ENCODE measurements around the gene SMAD3.

DNA sequence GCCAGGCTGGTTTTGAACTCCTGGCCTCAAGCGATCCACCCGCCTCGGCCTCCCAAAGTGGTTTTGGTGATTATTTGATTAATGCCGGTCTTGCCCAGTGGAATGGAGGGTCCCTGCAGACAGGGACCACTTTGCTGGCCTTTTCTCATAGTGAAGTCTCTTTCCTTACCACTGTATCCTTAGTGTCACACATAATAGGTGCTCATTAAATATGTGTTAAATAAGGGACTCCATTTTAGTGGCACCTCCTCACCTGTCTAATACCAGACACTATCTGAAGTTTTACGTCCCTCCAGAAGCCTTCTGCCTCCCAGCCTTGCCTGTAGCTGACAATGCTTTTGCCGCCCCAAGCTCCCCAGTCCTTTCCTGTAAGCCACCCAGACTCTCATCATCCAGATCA, 97.8 kb downstream of the SMAD3 start:
- TF ChIP-seq, protein P1, sequence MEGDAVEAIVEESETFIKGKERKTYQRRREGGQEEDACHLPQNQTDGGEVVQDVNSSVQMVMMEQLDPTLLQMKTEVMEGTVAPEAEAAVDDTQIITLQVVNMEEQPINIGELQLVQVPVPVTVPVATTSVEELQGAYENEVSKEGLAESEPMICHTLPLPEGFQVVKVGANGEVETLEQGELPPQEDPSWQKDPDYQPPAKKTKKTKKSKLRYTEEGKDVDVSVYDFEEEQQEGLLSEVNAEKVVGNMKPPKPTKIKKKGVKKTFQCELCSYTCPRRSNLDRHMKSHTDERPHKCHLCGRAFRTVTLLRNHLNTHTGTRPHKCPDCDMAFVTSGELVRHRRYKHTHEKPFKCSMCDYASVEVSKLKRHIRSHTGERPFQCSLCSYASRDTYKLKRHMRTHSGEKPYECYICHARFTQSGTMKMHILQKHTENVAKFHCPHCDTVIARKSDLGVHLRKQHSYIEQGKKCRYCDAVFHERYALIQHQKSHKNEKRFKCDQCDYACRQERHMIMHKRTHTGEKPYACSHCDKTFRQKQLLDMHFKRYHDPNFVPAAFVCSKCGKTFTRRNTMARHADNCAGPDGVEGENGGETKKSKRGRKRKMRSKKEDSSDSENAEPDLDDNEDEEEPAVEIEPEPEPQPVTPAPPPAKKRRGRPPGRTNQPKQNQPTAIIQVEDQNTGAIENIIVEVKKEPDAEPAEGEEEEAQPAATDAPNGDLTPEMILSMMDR (conservative IDR thresholded peaks at IDR 0.05; ENCODE audit: low read depth, low read length): no peak
- TF ChIP-seq RAD21 (IDR thresholded peaks at IDR 0.05; ENCODE audit: low read length) (no peak), MAFK (IDR thresholded peaks at IDR 0.05; ENCODE audit: low read depth, low read length) (no peak), MAZ (IDR thresholded peaks at IDR 0.05; ENCODE audit: borderline replicate concordance, low read depth, low read length) (no peak), RFX5 (IDR thresholded peaks at IDR 0.05; ENCODE audit: low read depth, low read length) (no peak), POLR2A (IDR thresholded peaks at IDR 0.05; ENCODE audit: low read depth, low read length) (no peak), CEBPB (IDR thresholded peaks at IDR 0.05; ENCODE audit: low read depth, low read length) (no peak), SMC3 (IDR thresholded peaks at IDR 0.05; ENCODE audit: low read depth, low read length) (no peak)
- TF ChIP-seq, protein P2, sequence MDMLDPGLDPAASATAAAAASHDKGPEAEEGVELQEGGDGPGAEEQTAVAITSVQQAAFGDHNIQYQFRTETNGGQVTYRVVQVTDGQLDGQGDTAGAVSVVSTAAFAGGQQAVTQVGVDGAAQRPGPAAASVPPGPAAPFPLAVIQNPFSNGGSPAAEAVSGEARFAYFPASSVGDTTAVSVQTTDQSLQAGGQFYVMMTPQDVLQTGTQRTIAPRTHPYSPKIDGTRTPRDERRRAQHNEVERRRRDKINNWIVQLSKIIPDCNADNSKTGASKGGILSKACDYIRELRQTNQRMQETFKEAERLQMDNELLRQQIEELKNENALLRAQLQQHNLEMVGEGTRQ (IDR thresholded peaks at IDR 0.05; ENCODE audit: low read depth, low read length): no peak
